GM10266 (cell line): Measurements from ENCODE around the gene FOSL1.
"Not testable (repeated sequence)": the region's sequence is repeated elsewhere in the genome, so short reads cannot be mapped to it uniquely, and the experiment has no call there.

Experiments used
- DNase-seq: peaks from one replicate; pipeline ENCODE4 v3.0.0; 2012; ENCODE audit errors: extremely low spot score
- TF ChIP-seq, protein P1 (sequence below): IDR thresholded peaks from 2 replicates; pipeline ENCODE4 v1.5.1; 2012; ENCODE audit warnings: mild to moderate bottlenecking, low read depth; ENCODE audit not compliant: control insufficient read depth, insufficient read depth; ENCODE audit errors: missing control alignments

The FOSL1 gene

DNA sequence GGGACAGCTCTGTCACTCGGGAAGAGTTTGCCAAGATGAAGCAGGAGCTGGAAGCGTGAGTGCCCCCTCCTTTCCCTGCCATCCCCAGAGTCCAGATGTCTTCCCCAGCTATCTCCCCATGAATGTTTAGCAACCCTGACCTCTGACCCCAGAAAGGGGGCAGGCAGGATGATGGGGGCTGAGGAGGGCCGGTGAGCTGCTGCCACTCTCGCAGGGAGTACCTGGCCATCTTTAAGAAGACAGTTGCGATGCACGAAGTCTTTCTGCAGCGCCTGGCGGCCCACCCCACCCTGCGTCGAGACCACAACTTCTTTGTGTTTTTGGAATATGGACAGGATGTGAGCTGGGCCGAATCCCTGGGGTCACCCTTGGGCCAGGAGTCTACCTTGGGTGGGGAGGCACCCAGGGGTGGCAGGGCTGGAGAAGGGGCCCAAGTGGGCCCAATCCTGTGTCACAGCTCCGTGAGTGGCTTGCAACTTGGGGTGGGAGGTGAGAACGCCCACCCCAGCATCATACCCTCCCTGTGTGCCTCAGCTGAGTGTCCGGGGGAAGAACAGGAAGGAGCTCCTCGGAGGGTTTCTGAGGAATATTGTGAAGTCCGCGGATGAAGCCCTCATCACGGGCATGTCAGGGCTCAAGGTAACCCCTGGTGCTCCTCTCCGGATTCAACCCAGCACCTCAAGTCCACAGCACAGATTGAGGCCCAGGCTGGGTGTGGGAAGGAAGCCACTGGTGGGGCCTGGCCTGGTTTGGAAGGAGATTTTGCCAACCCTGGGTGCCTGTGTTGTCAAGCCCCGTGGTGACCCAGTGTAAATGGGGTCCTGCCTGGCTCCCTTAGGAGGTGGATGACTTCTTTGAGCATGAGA, 49.7 kb downstream of the FOSL1 start:
- TF ChIP-seq, protein P1, sequence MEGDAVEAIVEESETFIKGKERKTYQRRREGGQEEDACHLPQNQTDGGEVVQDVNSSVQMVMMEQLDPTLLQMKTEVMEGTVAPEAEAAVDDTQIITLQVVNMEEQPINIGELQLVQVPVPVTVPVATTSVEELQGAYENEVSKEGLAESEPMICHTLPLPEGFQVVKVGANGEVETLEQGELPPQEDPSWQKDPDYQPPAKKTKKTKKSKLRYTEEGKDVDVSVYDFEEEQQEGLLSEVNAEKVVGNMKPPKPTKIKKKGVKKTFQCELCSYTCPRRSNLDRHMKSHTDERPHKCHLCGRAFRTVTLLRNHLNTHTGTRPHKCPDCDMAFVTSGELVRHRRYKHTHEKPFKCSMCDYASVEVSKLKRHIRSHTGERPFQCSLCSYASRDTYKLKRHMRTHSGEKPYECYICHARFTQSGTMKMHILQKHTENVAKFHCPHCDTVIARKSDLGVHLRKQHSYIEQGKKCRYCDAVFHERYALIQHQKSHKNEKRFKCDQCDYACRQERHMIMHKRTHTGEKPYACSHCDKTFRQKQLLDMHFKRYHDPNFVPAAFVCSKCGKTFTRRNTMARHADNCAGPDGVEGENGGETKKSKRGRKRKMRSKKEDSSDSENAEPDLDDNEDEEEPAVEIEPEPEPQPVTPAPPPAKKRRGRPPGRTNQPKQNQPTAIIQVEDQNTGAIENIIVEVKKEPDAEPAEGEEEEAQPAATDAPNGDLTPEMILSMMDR: no peak
- no peak for DNase-seq

DNA sequence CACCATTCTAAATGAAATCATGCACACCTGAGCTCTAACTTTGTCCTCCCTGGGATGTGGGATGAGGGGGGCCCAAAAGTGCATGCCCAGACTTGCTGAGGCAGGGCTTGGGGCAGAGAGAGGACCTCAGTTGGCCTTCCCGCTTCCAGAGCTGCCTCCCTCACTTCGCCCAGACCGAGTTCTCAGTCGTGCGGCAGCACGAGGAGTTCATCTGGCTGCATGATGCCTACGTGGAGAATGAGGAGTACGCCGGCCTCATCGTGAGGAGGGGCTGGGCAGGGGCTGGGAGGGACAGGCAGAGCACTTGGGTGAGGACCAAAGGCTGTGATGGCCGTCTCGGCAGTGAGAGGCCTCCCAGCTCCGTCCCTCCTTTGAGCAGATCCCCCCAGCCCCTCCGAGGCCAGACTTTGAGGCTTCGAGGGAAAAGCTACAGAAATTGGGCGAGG, 50.4 kb downstream of the FOSL1 start:
- DNase-seq: no peak
- TF ChIP-seq, protein P1: no peak

DNA sequence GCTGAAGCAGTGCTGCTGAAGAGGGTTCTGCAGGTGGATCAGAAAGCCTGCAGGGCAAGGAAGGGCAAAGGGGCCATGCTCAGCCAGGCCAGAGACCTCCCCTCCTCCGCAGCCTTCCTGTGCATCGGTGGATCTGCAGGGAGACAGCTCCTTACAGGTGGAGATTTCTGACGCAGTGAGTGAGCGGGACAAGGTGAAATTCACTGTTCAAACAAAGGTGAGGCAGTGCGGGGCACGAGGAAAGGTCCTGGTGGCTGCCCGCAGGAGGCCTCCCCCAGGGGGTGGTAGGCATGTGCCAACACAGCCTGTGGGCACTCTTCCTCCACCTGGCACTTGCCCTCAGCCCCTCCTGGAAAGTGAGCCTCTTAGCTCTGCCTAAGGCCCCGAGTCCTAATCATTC, 50.8 kb downstream of the FOSL1 start:
- DNase-seq: no peak
- TF ChIP-seq, protein P1: no peak

DNA sequence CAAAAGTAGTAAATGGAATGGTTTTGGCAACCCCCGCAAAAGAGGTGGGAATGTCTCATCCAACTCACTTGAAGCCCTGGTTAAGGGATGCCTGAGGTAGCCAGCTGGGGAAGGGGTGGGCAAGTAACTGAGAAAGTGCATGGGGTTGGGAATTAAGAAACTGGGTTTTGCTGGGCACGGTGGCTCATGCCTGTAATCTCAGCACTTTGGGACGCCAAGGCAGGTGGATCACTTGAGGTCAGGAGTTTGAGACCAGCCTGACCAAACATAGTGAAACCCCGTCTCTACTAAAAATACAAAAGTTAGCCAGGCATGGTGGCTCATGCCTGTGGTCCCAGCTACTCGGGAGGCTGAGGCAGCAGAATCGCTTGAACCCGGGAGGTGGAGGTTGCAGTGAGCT, 51.5 kb downstream of the FOSL1 start:
- DNase-seq: not testable (repeated sequence)

DNA sequence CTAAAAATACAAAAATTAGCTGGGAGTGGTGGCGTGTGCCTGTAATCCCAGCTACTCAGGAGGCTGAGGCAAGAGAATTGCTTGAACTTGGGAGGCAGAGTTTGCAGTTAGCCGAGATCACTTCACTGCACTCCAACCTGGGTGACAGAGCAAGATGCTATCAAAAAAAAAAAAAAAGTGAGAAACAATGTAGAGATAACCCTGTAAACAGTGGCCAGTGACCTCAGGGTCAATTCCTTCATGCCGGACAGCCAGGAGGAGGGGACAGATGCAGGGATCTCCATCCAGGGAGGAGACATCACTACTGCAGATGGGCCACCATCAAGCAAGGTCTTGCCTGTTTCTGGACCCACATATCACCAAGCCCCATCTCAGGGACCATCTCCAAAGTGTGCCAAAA, 52.4 kb downstream of the FOSL1 start:
- DNase-seq: no peak
- TF ChIP-seq, protein P1: no peak

DNA sequence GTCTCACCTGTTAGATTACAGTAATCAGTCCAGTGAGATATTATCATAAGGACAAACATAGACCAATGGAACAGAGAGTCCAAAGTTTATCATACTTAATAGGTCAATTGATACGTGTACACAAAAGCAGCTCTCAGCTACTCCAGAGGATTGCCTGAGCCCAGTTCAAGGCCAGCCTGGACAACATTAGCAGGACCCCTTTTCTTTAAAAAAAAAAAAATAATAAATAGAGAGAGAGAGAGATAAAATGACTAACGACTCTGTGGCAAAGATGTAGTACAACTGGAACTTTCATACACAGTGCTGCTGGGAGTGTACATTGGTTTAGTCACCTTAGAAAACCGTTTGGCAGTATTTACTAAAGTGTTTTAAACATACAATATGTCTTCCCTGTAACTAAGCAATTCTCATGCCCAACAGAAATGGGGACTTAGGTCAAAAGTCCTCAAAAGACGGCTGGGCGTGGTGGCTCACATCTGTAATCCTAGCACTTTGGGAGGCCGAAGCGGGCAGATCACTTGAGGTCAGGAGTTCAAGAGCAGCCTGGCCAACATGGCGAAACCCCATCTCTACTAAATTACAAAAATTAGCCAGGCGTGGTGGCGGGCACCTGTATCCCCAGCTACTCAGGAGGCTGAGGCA, 55.8 kb downstream of the FOSL1 start:
- TF ChIP-seq, protein P1: no peak
- no peak for DNase-seq

DNA sequence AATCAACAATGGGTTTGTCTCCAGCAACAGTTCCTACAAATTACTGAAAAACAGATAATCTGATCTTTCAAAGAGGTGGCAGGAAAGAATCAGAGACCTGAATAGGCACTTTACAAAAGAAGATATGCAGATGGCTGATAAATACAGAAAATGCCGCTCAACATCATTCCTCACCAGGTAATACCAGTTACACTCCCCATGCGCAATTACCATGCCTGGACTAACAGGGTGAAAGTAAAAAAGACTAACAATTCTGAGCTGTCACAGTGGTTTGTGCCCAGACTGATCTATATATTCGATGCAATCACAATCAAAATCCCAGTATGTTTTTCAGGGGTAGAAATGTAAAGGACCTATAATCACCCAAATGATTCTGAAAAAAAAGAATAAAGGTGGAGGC, 56.4 kb downstream of the FOSL1 start:
- TF ChIP-seq, protein P1: no peak
- DNase-seq: no peak
